GM12878 (cell line): ENCODE measurements around the gene KRT4. TPM values are rescaled to one million over a fixed set of nuclear protein-coding genes. Genes with fewer than 3 reads are reported as not detected.

Experiments
- ATAC-seq: fragments of 200-7000 bp; cut with Tn5 transposase; 3 replicates; pipeline ENCODE4 v1.9.1; 2020; ENCODE audit warnings: mild to moderate bottlenecking, moderate library complexity
- BruUV-seq: library from RNA; stranded (reverse); fragments of 400-500 nt; replicated peaks from 2 replicates; lab custom pipeline; 2021; lab: Mats Ljungman, UMichigan
- CTCF ChIA-PET: fragments of 300-600 bp; sonication (Branson Sonifier 250); formaldehyde crosslinking; extraction: SDS; loops from one replicate; lab custom pipeline; 2021; ENCODE audit warnings: inconsistent platforms; lab: Yijun Ruan, JAX
- POLR2A ChIA-PET: fragments of 350-600 bp; formaldehyde crosslinking; extraction: SDS; loops from one replicate; lab custom pipeline; 2021; ENCODE audit warnings: inconsistent platforms; lab: Charles Lee
- RAD21 ChIA-PET: fragments of 300-600 bp; sonication (Branson Sonifier 250); formaldehyde crosslinking; loops from one replicate; lab custom pipeline; 2023; ENCODE audit warnings: antibody characterized with exemption; ENCODE audit not compliant: unreplicated experiment; lab: Charles Lee
- SMC1A ChIA-PET: fragments of 300-600 bp; sonication (Branson Sonifier 250); formaldehyde crosslinking; loops from one replicate; lab custom pipeline; 2023; ENCODE audit not compliant: unreplicated experiment, uncharacterized antibody; lab: Charles Lee
- DNase-seq: peaks from one replicate; pipeline ENCODE4 v3.0.0-alpha.2; 2011; ENCODE audit warnings: low read depth, low spot score
- FAIRE-seq: peaks from 3 replicates; lab custom pipeline; 2011; peaks lifted over from hg19 to GRCh38; lab: Jason Lieb, UNC
- H2AFZ ChIP-seq: 2 replicates; pipeline ENCODE4 v1.6.0; 2011; ENCODE audit warnings: low read depth, low read length, control low read depth; ENCODE audit not compliant: control insufficient read depth
- H3K27ac ChIP-seq: 2 replicates; pipeline ENCODE4 v1.5.1; 2011; ENCODE audit warnings: control low read depth; ENCODE audit not compliant: control insufficient read depth, insufficient read depth
- H3K27me3 ChIP-seq, 2 experiments: replicated peaks in 1 of 2; 2 replicates each; pipeline versions ENCODE4 v1.6.0 to v1.6.1; 2011; ENCODE audit warnings: low read length in 1 of 2; ENCODE audit not compliant: control insufficient read depth in 2 of 2, insufficient read depth in 2 of 2
- H3K36me3 ChIP-seq, 2 experiments: 2 replicates each; pipeline ENCODE4 v1.5.1; 2011; ENCODE audit warnings: low read length in 1 of 2; ENCODE audit not compliant: control insufficient read depth in 2 of 2, insufficient read depth in 2 of 2
- H3K4me1 ChIP-seq: 2 replicates; pipeline ENCODE4 v1.6.1; 2011; ENCODE audit warnings: mild to moderate bottlenecking, low read length, moderate library complexity, mixed read lengths; ENCODE audit not compliant: control insufficient read depth, insufficient read depth
- H3K4me2 ChIP-seq: 2 replicates; pipeline ENCODE4 v1.6.0; 2011; ENCODE audit warnings: control low read depth; ENCODE audit not compliant: control insufficient read depth, insufficient read depth
- H3K4me3 ChIP-seq: fragments of 200-600 bp; sonication (generic); 2 replicates; pipeline ENCODE4 v1.5.1; 2016
- H3K79me2 ChIP-seq: 2 replicates; pipeline ENCODE4 v1.6.0; 2011; ENCODE audit warnings: low read length; ENCODE audit not compliant: control insufficient read depth, insufficient read depth
- H3K9ac ChIP-seq: 2 replicates; pipeline ENCODE4 v1.8.0; 2011; ENCODE audit warnings: low read length, control low read depth, mixed read lengths; ENCODE audit not compliant: control insufficient read depth, insufficient read depth
- H3K9me3 ChIP-seq: replicated peaks from 3 replicates; pipeline ENCODE4 v1.5.1; 2011; ENCODE audit warnings: mild to moderate bottlenecking, low read length; ENCODE audit not compliant: control insufficient read depth, insufficient read depth
- H4K20me1 ChIP-seq: 2 replicates; pipeline ENCODE4 v1.6.0; 2011; ENCODE audit not compliant: control insufficient read depth, insufficient read depth
- BCL3 ChIP-seq: IDR thresholded peaks from 2 replicates; pipeline ENCODE4 v1.6.1; 2011; ENCODE audit warnings: borderline replicate concordance, low read depth, mild to moderate bottlenecking, moderate library complexity, low read length; ENCODE audit not compliant: insufficient read depth, poor library complexity, severe bottlenecking
- CHD2 ChIP-seq: IDR thresholded peaks from 2 replicates; pipeline ENCODE4 v1.6.1; 2011; ENCODE audit warnings: low read depth, low read length, improper control_type of control experiment, borderline replicate concordance
- CREB1 ChIP-seq: IDR thresholded peaks from 2 replicates; pipeline ENCODE4 v1.6.1; 2012; ENCODE audit warnings: low read depth, mild to moderate bottlenecking, inconsistent platforms
- GABPA ChIP-seq: IDR thresholded peaks from 2 replicates; pipeline ENCODE4 v1.6.1; 2014; ENCODE audit warnings: antibody characterized with exemption, low read depth, mild to moderate bottlenecking, inconsistent platforms
- HCFC1 ChIP-seq: fragments of 150-350 bp; IDR thresholded peaks from 2 replicates; pipeline ENCODE4 v1.6.1; 2014; ENCODE audit warnings: low read length
- IRF5 ChIP-seq: fragments of 450-650 bp; IDR thresholded peaks from 2 replicates; pipeline ENCODE4 v1.6.1; 2017; ENCODE audit warnings: borderline replicate concordance
- MLLT1 ChIP-seq: fragments of 450-650 bp; IDR thresholded peaks from 2 replicates; pipeline ENCODE4 v1.6.1; 2016; ENCODE audit warnings: mild to moderate bottlenecking
- MTA2 ChIP-seq: fragments of 450-650 bp; IDR thresholded peaks from 2 replicates; pipeline ENCODE4 v1.6.1; 2016; ENCODE audit warnings: low read depth, mild to moderate bottlenecking, moderate library complexity
- NFIC ChIP-seq: IDR thresholded peaks from 2 replicates; pipeline ENCODE4 v1.6.1; 2012; ENCODE audit warnings: low read depth, mild to moderate bottlenecking, inconsistent platforms, low read length, moderate library complexity
- PBX3 ChIP-seq: IDR thresholded peaks from 2 replicates; pipeline ENCODE4 v1.6.1; 2011; ENCODE audit warnings: mild to moderate bottlenecking, low read depth, low read length, moderate library complexity; ENCODE audit not compliant: insufficient replicate concordance
- SIX5 ChIP-seq: IDR thresholded peaks from 2 replicates; pipeline ENCODE4 v1.6.1; 2011; ENCODE audit warnings: mild to moderate bottlenecking, low read depth, low read length, moderate library complexity; ENCODE audit not compliant: severe bottlenecking
- SP1 ChIP-seq: IDR thresholded peaks from one replicate; pipeline ENCODE4 v1.6.1; 2011; ENCODE audit warnings: low read depth, low read length
- YY1 ChIP-seq: IDR thresholded peaks from 2 replicates; pipeline ENCODE4 v1.6.1; 2011; ENCODE audit warnings: low read depth, mild to moderate bottlenecking, low read length
- WGBS: methylation state at CpG from one replicate; pipeline ENCODE4 v1.1.6; 2016; ENCODE audit warnings: low lambda C conversion rate; ENCODE audit not compliant: insufficient replicate concordance, insufficient coverage; ENCODE audit errors: missing lambda C conversion rate; 5-methylcytosine and 5-hydroxymethylcytosine counted together
- in situ Hi-C: fragments of 300-500 bp; cut with MboI; formaldehyde crosslinking; loops from 9 replicates; pipeline ENCODE4 v1.14.3; 2018; ENCODE audit warnings: mixed read lengths
- intact Hi-C: fragments of 100-400 bp; cut with micrococcal nuclease; formaldehyde crosslinking; loops from one replicate; pipeline ENCODE4 v1.14.2; 2022; ENCODE audit not compliant: unreplicated experiment
- polyA plus RNA-seq, 11 experiments: library from polyadenylated mRNA; depleted of rRNA in 4 of 11; unstranded in 6 of 11; stranded (reverse) in 5 of 11; fragments of >200 nt; fragmentation: Nextera tagmentation in 4 of 11; fragmentation: Illumina TruSeq in 1 of 11; extraction: Ambion mirVana in 4 of 11; extraction: Trizol in 1 of 11; gene quantifications; 1 replicate in 1 of 11; 2 replicates in 10 of 11; pipeline versions ENCODE4 v1.2.1 to v1.2.3, GENCODE V29; 2011 to 2016; ENCODE audit warnings: inconsistent platforms in 2 of 11, missing spikeins in 2 of 11, low read depth in 1 of 11
- total RNA-seq, 4 experiments: library from RNA; depleted of rRNA in 3 of 4; stranded (reverse); fragments of >200 nt in 3 of 4; fragmentation: Illumina TruSeq in 1 of 4; extraction: Trizol in 1 of 4; gene quantifications; 2 replicates each; pipeline versions ENCODE4 v1.2.1 to v1.2.3, GENCODE V29; 2013 to 2021

The KRT4 gene
- total and polyA plus RNA-seq, 10 of the 15 experiments (the other 5 are each of a cell fraction or from before 2014, with no cell fraction given) = not detected

GRCh38 chr12:52779914-52780313 lies 34.0 kb downstream of the KRT4 start:
- TF ChIP-seq GABPA = no peak
- TF ChIP-seq CREB1 = no peak
- TF ChIP-seq SIX5 = no peak
- TF ChIP-seq MTA2 = no peak
- TF ChIP-seq BCL3 = no peak
- Histone ChIP-seq H3K79me2 (no peaks in the 10 kb centered on the region), H3K36me3 (no peaks in the 10 kb centered on the region), H3K4me2 (no peak overlapping the region), H4K20me1 (no peaks in the 10 kb centered on the region), H3K9me3 (no peaks in the 10 kb centered on the region), H3K27ac (no peak overlapping the region), H2AFZ (no peak overlapping the region), H3K9ac (no peak overlapping the region), H3K27me3 (peaks cover 1 to 3% of the 10 kb centered on the region in 2 experiments; a peak in 3 of 4 replicates), H3K4me1 (no peaks in the 10 kb centered on the region), H3K4me3 (no peak overlapping the region)
- ATAC-seq (no peak), FAIRE-seq (no peak), DNase-seq (no peak)
- ChIA-PET POLR2A (no interaction called here), CTCF (interaction anchor here (1.1 kb wide), 1 partner anchor 452 kb away, joined by 3 read pairs; no protein-coding TSS in a partner anchor), RAD21 (no interaction called here), SMC1A (no interaction called here)
- no TSS peak for BruUV-seq
- intact Hi-C loops (no loop called here), in situ Hi-C loops (no loop called here)
- 65% methylated on average over 6 of the region's 6 CpGs for WGBS

- no peak overlapping the region for H3K9ac ChIP-seq
- no peak overlapping the region for H2AFZ ChIP-seq
- intact Hi-C loops (no loop called here), in situ Hi-C loops (no loop called here)
- DNase-seq (no peak), ATAC-seq (no peak), FAIRE-seq (no peak)
- H3K79me2 ChIP-seq = no peaks in the 10 kb centered on the region
- H3K4me2 ChIP-seq = no peak overlapping the region
- peaks cover 1 to 3% of the 10 kb centered on the region in 2 experiments; a peak in 3 of 4 replicates for H3K27me3 ChIP-seq
- H3K4me1 ChIP-seq = no peaks in the 10 kb centered on the region
- H3K27ac ChIP-seq = no peak overlapping the region
- H3K4me3 ChIP-seq = no peak overlapping the region
- no peaks in the 10 kb centered on the region for H4K20me1 ChIP-seq
- ChIA-PET SMC1A (no interaction called here), RAD21 (no interaction called here), POLR2A (no interaction called here), CTCF (interaction anchor here (0.5 to 1.3 kb wide), 2 partner anchors 8 to 152 kb away, joined by 3 read pairs; no protein-coding TSS in a partner anchor)
- BruUV-seq = no TSS peak
- no peaks in the 10 kb centered on the region for H3K9me3 ChIP-seq
- WGBS = 37% methylated on average over 2 of the region's 2 CpGs
- H3K36me3 ChIP-seq = no peaks in the 10 kb centered on the region
- TF ChIP-seq NFIC (no peak), YY1 (no peak), IRF5 (no peak), HCFC1 (no peak), SP1 (no peak), PBX3 (no peak), CHD2 (no peak), MLLT1 (no peak)
Observed at GRCh38 chr12:52778833-52779232, 35.1 kb downstream of the KRT4 start.
